ENCODE results near the gene EDARADD.
"Not testable (repeated sequence)": the region's sequence is repeated elsewhere in the genome, so short reads cannot be mapped to it uniquely, and the experiment has no call there.

Gene EDARADD

GRCh38 chr1:236438614-236439013 is 44.5 kb downstream of the EDARADD start:
- no peak for DNase-seq (ENCODE audit: low read depth)

GRCh38 chr1:236440373-236440772 is 46.3 kb downstream of the EDARADD start:
- DNase-seq (ENCODE audit: low read depth), result no peak

GRCh38 chr1:236450779-236451178 is 56.7 kb downstream of the EDARADD start:
- no peak for DNase-seq (ENCODE audit: low read depth)

GRCh38 chr1:236451796-236452373 is 57.8 kb downstream of the EDARADD start:
- DNase-seq (ENCODE audit: low read depth), result peak; percentile 26

- no peak for DNase-seq (ENCODE audit: low read depth)
These were observed 61.2 kb downstream of the EDARADD start for GRCh38 chr1:236455243-236455642.

- DNase-seq (ENCODE audit: low read depth), result no peak
These were observed 63.7 kb downstream of the EDARADD start for GRCh38 chr1:236457775-236458174.

- no peak for DNase-seq (ENCODE audit: low read depth)
These were observed 64.9 kb downstream of the EDARADD start for GRCh38 chr1:236458996-236459395.

GRCh38 chr1:236460103-236460502 is 66.0 kb downstream of the EDARADD start:
- no peak for DNase-seq (ENCODE audit: low read depth)

- DNase-seq (ENCODE audit: low read depth), result not testable (repeated sequence)
These were observed 70.1 kb downstream of the EDARADD start for GRCh38 chr1:236464197-236464596.

- DNase-seq (ENCODE audit: low read depth), result no peak
These were observed 71.3 kb downstream of the EDARADD start for GRCh38 chr1:236465231-236465958.

GRCh38 chr1:236465959-236466303 is 71.8 kb downstream of the EDARADD start:
- no peak for DNase-seq (ENCODE audit: low read depth)

GRCh38 chr1:236467327-236467641 is 73.2 kb downstream of the EDARADD start:
- no peak for DNase-seq (ENCODE audit: low read depth)

- no peak for DNase-seq (ENCODE audit: low read depth)
These were observed 74.5 kb downstream of the EDARADD start for GRCh38 chr1:236468625-236469024.

GRCh38 chr1:236469466-236469865 is 75.4 kb downstream of the EDARADD start:
- no peak for DNase-seq (ENCODE audit: low read depth)

GRCh38 chr1:236471096-236471495 is 77.0 kb downstream of the EDARADD start:
- no peak for DNase-seq (ENCODE audit: low read depth)

GRCh38 chr1:236471653-236472052 is 77.6 kb downstream of the EDARADD start:
- no peak for DNase-seq (ENCODE audit: low read depth)

GRCh38 chr1:236472850-236473788 is 79.0 kb downstream of the EDARADD start:
- no peak for DNase-seq (ENCODE audit: low read depth)

- no peak for DNase-seq (ENCODE audit: low read depth)
These were observed 81.9 kb downstream of the EDARADD start for GRCh38 chr1:236476019-236476418.

GRCh38 chr1:236480758-236481436 is 86.8 kb downstream of the EDARADD start:
- DNase-seq (ENCODE audit: low read depth), result no peak

GRCh38 chr1:236484310-236484971 is 90.4 kb downstream of the EDARADD start:
- DNase-seq (ENCODE audit: low read depth), result no peak

GRCh38 chr1:236486356-236487002 is 92.4 kb downstream of the EDARADD start:
- DNase-seq (ENCODE audit: low read depth), result no peak
